IMR-90 (cell line): Measurements from ENCODE around the gene IL1RAPL1. TPM values are rescaled to one million over a fixed set of nuclear protein-coding genes. Genes with fewer than 3 reads are reported as not detected.

ENCODE experiments used
- ATAC-seq: fragments of 200-7000 bp; cut with Tn5 transposase; 2 replicates; pipeline ENCODE4 v1.9.1; 2020; ENCODE audit warnings: low read depth, mild to moderate bottlenecking, moderate library complexity
- BruUV-seq: library from RNA; stranded (reverse); fragments of 400-500 nt; replicated peaks from 2 replicates; lab custom pipeline; 2021; lab: Mats Ljungman, UMichigan
- CTCF ChIA-PET: fragments of 300-600 bp; formaldehyde crosslinking; extraction: SDS; loops from one replicate; lab custom pipeline; 2021; ENCODE audit warnings: antibody characterized with exemption; lab: Yijun Ruan, JAX
- POLR2A ChIA-PET: fragments of 300-600 bp; sonication (Branson Sonifier 250); formaldehyde crosslinking; loops from one replicate; lab custom pipeline; 2022; ENCODE audit warnings: antibody characterized with exemption; ENCODE audit not compliant: unreplicated experiment; lab: Charles Lee
- DNase-seq: peaks from one replicate; pipeline ENCODE4 v3.0.0; 2013
- H2AFZ ChIP-seq: replicated peaks from 2 replicates; pipeline ENCODE3; 2013; ENCODE audit warnings: low read length, mild to moderate bottlenecking; ENCODE audit not compliant: poor library complexity
- H2AK5ac ChIP-seq: 2 replicates; pipeline ENCODE4 v1.6.1; 2013; ENCODE audit warnings: low read depth, low read length, inconsistent platforms
- H2AK9ac ChIP-seq: replicated peaks from 2 replicates; pipeline ENCODE3; 2013; ENCODE audit warnings: mild to moderate bottlenecking, low read depth, low read length, moderate library complexity; ENCODE audit not compliant: poor library complexity
- H2BK120ac ChIP-seq: 2 replicates; pipeline ENCODE4 v1.6.1; 2013; ENCODE audit warnings: low read depth, low read length, inconsistent platforms
- H2BK15ac ChIP-seq: 3 replicates; pipeline ENCODE4 v1.6.1; 2013; ENCODE audit warnings: low read depth, low read length, inconsistent platforms
- H2BK20ac ChIP-seq: 2 replicates; pipeline ENCODE4 v1.6.1; 2013; ENCODE audit warnings: low read depth, mild to moderate bottlenecking, inconsistent platforms, low read length, moderate library complexity
- H2BK5ac ChIP-seq: 2 replicates; pipeline ENCODE4 v1.6.1; 2013; ENCODE audit warnings: mild to moderate bottlenecking, low read depth, low read length, inconsistent platforms; ENCODE audit not compliant: poor library complexity, severe bottlenecking
- H3K14ac ChIP-seq: replicated peaks from 2 replicates; pipeline ENCODE4 v1.6.1; 2013; ENCODE audit warnings: low read depth, low read length, inconsistent platforms
- H3K18ac ChIP-seq: 2 replicates; pipeline ENCODE4 v1.6.1; 2013; ENCODE audit warnings: low read depth, low read length, control low read depth
- H3K23ac ChIP-seq: 2 replicates; pipeline ENCODE4 v1.6.1; 2013; ENCODE audit warnings: low read depth, low read length, inconsistent platforms
- H3K27ac ChIP-seq: 2 replicates; pipeline ENCODE4 v1.5.1; 2013; ENCODE audit warnings: mild to moderate bottlenecking, control low read depth, low read length; ENCODE audit not compliant: insufficient read depth
- H3K27me3 ChIP-seq: 2 replicates; pipeline ENCODE4 v1.6.1; 2013; ENCODE audit warnings: low read length; ENCODE audit not compliant: control insufficient read depth, insufficient read depth
- H3K36me3 ChIP-seq: 2 replicates; pipeline ENCODE4 v1.6.1; 2013; ENCODE audit warnings: low read length, mixed read lengths; ENCODE audit not compliant: control insufficient read depth, insufficient read depth
- H3K4ac ChIP-seq: 2 replicates; pipeline ENCODE4 v1.6.1; 2013; ENCODE audit warnings: low read depth, low read length, inconsistent platforms
- H3K4me1 ChIP-seq: 2 replicates; pipeline ENCODE4 v1.6.1; 2013; ENCODE audit warnings: low read length, mixed read lengths; ENCODE audit not compliant: control insufficient read depth, insufficient read depth
- H3K4me2 ChIP-seq: 2 replicates; pipeline ENCODE4 v1.6.1; 2013; ENCODE audit warnings: low read depth, mild to moderate bottlenecking, control low read depth, low read length, moderate library complexity
- H3K4me3 ChIP-seq: 2 replicates; pipeline ENCODE4 v1.5.1; 2013; ENCODE audit warnings: low read depth, mild to moderate bottlenecking, control low read depth, low read length, moderate library complexity; ENCODE audit not compliant: insufficient read depth
- H3K56ac ChIP-seq: 2 replicates; pipeline ENCODE4 v1.6.1; 2013; ENCODE audit warnings: low read length, inconsistent platforms; ENCODE audit not compliant: insufficient read depth; ENCODE audit errors: extremely low read depth
- H3K79me1 ChIP-seq, 2 experiments: 2 replicates each; pipeline ENCODE4 v1.6.1; 2013; ENCODE audit warnings: low read length in 2 of 2, inconsistent platforms in 1 of 2, low read depth in 1 of 2
- H3K9ac ChIP-seq: 2 replicates; pipeline ENCODE4 v1.6.1; 2013; ENCODE audit warnings: low read depth, low read length, control low read depth
- H3K9me1 ChIP-seq: 2 replicates; pipeline ENCODE4 v1.6.1; 2013; ENCODE audit warnings: low read length, inconsistent platforms; ENCODE audit not compliant: insufficient read depth
- H3K9me3 ChIP-seq: 2 replicates; pipeline ENCODE4 v1.6.1; 2013; ENCODE audit warnings: low read length; ENCODE audit not compliant: control insufficient read depth, insufficient read depth
- H4K20me1 ChIP-seq: 2 replicates; pipeline ENCODE4 v1.6.1; 2013; ENCODE audit warnings: low read length, inconsistent platforms; ENCODE audit not compliant: insufficient read depth
- H4K5ac ChIP-seq: 2 replicates; pipeline ENCODE4 v1.6.1; 2013; ENCODE audit warnings: mild to moderate bottlenecking, low read depth, low read length, control low read depth
- H4K8ac ChIP-seq, 2 experiments: 2 replicates each; pipeline ENCODE4 v1.6.1; 2013; ENCODE audit warnings: low read depth in 2 of 2, low read length in 2 of 2, control low read depth in 1 of 2, inconsistent platforms in 1 of 2
- H4K91ac ChIP-seq: 2 replicates; pipeline ENCODE4 v1.6.1; 2013; ENCODE audit warnings: low read depth, low read length, inconsistent platforms; ENCODE audit not compliant: insufficient read depth
- BHLHE40 ChIP-seq: fragments of 150-350 bp; IDR thresholded peaks from 2 replicates; pipeline ENCODE4 v1.6.1; 2016; ENCODE audit warnings: mild to moderate bottlenecking, low read depth, low read length
- RAD21 ChIP-seq: IDR thresholded peaks from 2 replicates; pipeline ENCODE4 v1.6.1; 2012; ENCODE audit warnings: low read length, improper control_type of control experiment
- WGBS, 2 experiments: methylation state at CpG; one replicate each; pipeline versions ENCODE4 v1.1.5 to v1.1.7; 2013; ENCODE audit warnings: missing lambda C conversion rate in 2 of 2; ENCODE audit not compliant: insufficient read length in 1 of 2; ENCODE audit errors: extremely low coverage in 2 of 2; 5-methylcytosine and 5-hydroxymethylcytosine counted together
- dilution Hi-C: fragments of 300-500 bp; cut with HindIII; formaldehyde crosslinking; loops from one replicate; pipeline ENCODE4 v1.14.3; 2018; ENCODE audit warnings: low sequenced_read_pairs; ENCODE audit not compliant: unreplicated experiment
- in situ Hi-C: fragments of 300-500 bp; cut with MboI; formaldehyde crosslinking; loops from 3 replicates; pipeline ENCODE4 v1.14.3; 2019; ENCODE audit warnings: low sequenced_read_pairs, inconsistent platforms, mixed read lengths
- intact Hi-C: fragments of 100-400 bp; cut with micrococcal nuclease; formaldehyde crosslinking; loops from 2 replicates; pipeline ENCODE4 v1.10.0; 2022
- polyA plus RNA-seq, 3 experiments: library from polyadenylated mRNA; depleted of rRNA; stranded (reverse); fragments of >200 nt; gene quantifications; 2 replicates each; pipeline ENCODE4 v1.2.3, GENCODE V29; 2012; ENCODE audit warnings: low replicate concordance in 1 of 3
- total RNA-seq: library from RNA; depleted of rRNA; stranded (reverse); fragments of >200 nt; gene quantifications from 2 replicates; pipeline ENCODE4 v1.2.3, GENCODE V29; 2012
- TF ChIP-seq, protein P1 (sequence below): fragments of 150-350 bp; IDR thresholded peaks from 2 replicates; pipeline ENCODE4 v1.6.1; 2017; ENCODE audit warnings: mild to moderate bottlenecking, antibody characterized with exemption, low read length, low read depth

IL1RAPL1 gene
- total and polyA plus RNA-seq, 2 of the 4 experiments (the other 2 are of a cell fraction) = 1.5 to 9.0 TPM

DNA sequence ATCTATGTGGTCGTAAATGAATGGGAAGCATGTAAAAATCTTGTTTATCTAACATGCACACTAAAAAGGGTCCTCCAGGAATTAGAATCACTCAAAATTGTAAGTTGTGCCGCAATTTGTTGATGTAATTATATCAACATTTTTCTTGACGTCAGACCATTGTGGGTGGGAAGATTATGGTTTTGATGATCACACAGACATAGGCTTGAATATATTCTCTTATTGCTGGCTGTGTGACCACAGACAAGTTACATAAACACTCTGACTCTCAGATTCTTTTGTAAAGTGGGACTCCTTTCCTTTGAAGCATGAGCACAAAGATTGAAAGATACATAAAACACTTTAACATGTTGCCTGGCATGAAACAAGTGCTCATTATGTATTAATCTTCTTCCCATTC, 51.5 kb downstream of the IL1RAPL1 start:
- ATAC-seq (no peak), DNase-seq (peak; percentile 33)
- no peak overlapping the region for H3K4me2 ChIP-seq
- no peak overlapping the region for H3K14ac ChIP-seq
- ChIA-PET CTCF (no interaction called here), POLR2A (no interaction called here)
- no peak overlapping the region for H3K27ac ChIP-seq
- no TSS peak for BruUV-seq
- no peak overlapping the region for H2AFZ ChIP-seq
- H4K5ac ChIP-seq = no peak overlapping the region
- H3K56ac ChIP-seq = no peak overlapping the region
- no peak overlapping the region for H2AK9ac ChIP-seq
- intact Hi-C loops (no loop called here), dilution Hi-C loops (no loop called here), in situ Hi-C loops (no loop called here)
- H2BK120ac ChIP-seq = no peak overlapping the region
- no CpG with 5 or more reads among the region's 3 CpGs for WGBS, 2 experiments
- no peak overlapping the region for H3K18ac ChIP-seq
- no peak overlapping the region for H2BK20ac ChIP-seq
- H3K4me1 ChIP-seq = no peaks in the 10 kb centered on the region
- H3K9ac ChIP-seq = no peak overlapping the region
- no peaks in the 10 kb centered on the region for H3K36me3 ChIP-seq
- H3K4me3 ChIP-seq = no peak overlapping the region
- no peaks in the 10 kb centered on the region for H3K9me1 ChIP-seq
- no peak overlapping the region for H4K91ac ChIP-seq
- no peaks in the 10 kb centered on the region for H4K20me1 ChIP-seq
- no peak overlapping the region for H2AK5ac ChIP-seq
- H2BK15ac ChIP-seq = no peak overlapping the region
- H3K27me3 ChIP-seq = no peaks in the 10 kb centered on the region
- H3K23ac ChIP-seq = no peak overlapping the region
- no peak overlapping the region for H3K4ac ChIP-seq
- H2BK5ac ChIP-seq = no peak overlapping the region
- TF ChIP-seq BHLHE40 (no peak), RAD21 (no peak)
- TF ChIP-seq, protein P1, sequence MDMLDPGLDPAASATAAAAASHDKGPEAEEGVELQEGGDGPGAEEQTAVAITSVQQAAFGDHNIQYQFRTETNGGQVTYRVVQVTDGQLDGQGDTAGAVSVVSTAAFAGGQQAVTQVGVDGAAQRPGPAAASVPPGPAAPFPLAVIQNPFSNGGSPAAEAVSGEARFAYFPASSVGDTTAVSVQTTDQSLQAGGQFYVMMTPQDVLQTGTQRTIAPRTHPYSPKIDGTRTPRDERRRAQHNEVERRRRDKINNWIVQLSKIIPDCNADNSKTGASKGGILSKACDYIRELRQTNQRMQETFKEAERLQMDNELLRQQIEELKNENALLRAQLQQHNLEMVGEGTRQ = no peak
- no peaks in the 10 kb centered on the region for H3K9me3 ChIP-seq
- no peaks in the 10 kb centered on the region for H3K79me1 ChIP-seq
- no peak overlapping the region for H4K8ac ChIP-seq
